Testis (tissue), 2 donors: ENCODE results near the gene GLI3.

ENCODE experiments used
- CTCF ChIP-seq, 3 experiments: fragments of 450-650 bp in 2 of 3; fragments of 200-600 bp in 1 of 3; sonication (generic) in 1 of 3; IDR thresholded peaks; one replicate each; pipeline ENCODE4 v1.5.1; 2016 to 2019; ENCODE audit warnings: antibody characterized with exemption in 3 of 3, mild to moderate bottlenecking in 2 of 3, moderate library complexity in 1 of 3
- POLR2A ChIP-seq: fragments of 450-650 bp; IDR thresholded peaks from one replicate; pipeline ENCODE4 v1.6.1; 2017; ENCODE audit warnings: antibody characterized with exemption, mild to moderate bottlenecking, moderate library complexity

- TF ChIP-seq POLR2A = no peak
- no peak for TF ChIP-seq CTCF (IDR thresholded peaks at IDR 0.05)
These were observed 211.2 kb downstream of the GLI3 start for GRCh38 chr7:42025635-42026375.
